ENCODE results near the gene CHD9.

- TF ChIP-seq POU6F1 (CRISPR knock-in tag; IDR thresholded peaks at IDR 0.05; ENCODE audit: borderline replicate concordance, low read depth) = no peak
- no peak for TF ChIP-seq CSDC2 (CRISPR knock-in tag; IDR thresholded peaks at IDR 0.05)
Measured at GRCh38 chr16:53369921-53370320, 315.1 kb downstream of the CHD9 start.

Measured in SK-N-SH treated with all-trans-retinoic acid at 6 μM for 48 hours (cell line).